ENCODE data around the gene OR6X1. TPM values are rescaled to one million over a fixed set of nuclear protein-coding genes. Genes with fewer than 3 reads are reported as not detected.

Gene OR6X1
- total and polyA plus RNA-seq, 9 of the 15 experiments (the other 6 are each of a cell fraction or from before 2014, with no cell fraction given) = not detected

- peak; percentile 48 to 83 for TF ChIP-seq E2F6 (IDR thresholded peaks at IDR 0.05; ENCODE audit: borderline replicate concordance in 1 of 2, extremely low read depth in 1 of 2, insufficient read depth in 1 of 2, insufficient read length in 1 of 2, low read depth in 1 of 2, low read length in 1 of 2, poor library complexity in 1 of 2, severe bottlenecking in 1 of 2)
- TF ChIP-seq NR2C1 (IDR thresholded peaks at IDR 0.05) = peak; percentile 93
- peak; percentile 96 for TF ChIP-seq NR2C1 (tag; IDR thresholded peaks at IDR 0.05)
- TF ChIP-seq HOMEZ (CRISPR knock-in tag; IDR thresholded peaks at IDR 0.05) = no peak
- TF ChIP-seq CTCF (IDR thresholded peaks at IDR 0.05 in 2 of 3, conservative IDR thresholded peaks at IDR 0.05 in 1 of 3; ENCODE audit: insufficient read depth in 2 of 3, low read depth in 1 of 3, low read length in 3 of 3) = no peak; a peak in 1 of 6 replicates
- TF ChIP-seq NFRKB (IDR thresholded peaks at IDR 0.05; ENCODE audit: low read depth) = peak; percentile 48
- TF ChIP-seq ZNF699 (CRISPR knock-in tag; IDR thresholded peaks at IDR 0.05; ENCODE audit: insufficient replicate concordance) = no peak
- no peak for TF ChIP-seq E2F4 (CRISPR knock-in tag; IDR thresholded peaks at IDR 0.05; ENCODE audit: low read depth)
- TF ChIP-seq TEAD1 (CRISPR knock-in tag; IDR thresholded peaks at IDR 0.05) = no peak
- TF ChIP-seq ZNF165 (CRISPR knock-in tag; IDR thresholded peaks at IDR 0.05; ENCODE audit: borderline replicate concordance) = no peak
- no peak for TF ChIP-seq NFYB (IDR thresholded peaks at IDR 0.05; ENCODE audit: extremely low read depth, insufficient read length)
- TF ChIP-seq ZNF668 (CRISPR knock-in tag; IDR thresholded peaks at IDR 0.05) = no peak
- no peak for TF ChIP-seq CGGBP1 (CRISPR knock-in tag; IDR thresholded peaks at IDR 0.05)
- no peak for TF ChIP-seq ILK (tag; IDR thresholded peaks at IDR 0.05; ENCODE audit: borderline replicate concordance, low read depth)
- TF ChIP-seq NEUROD1 (IDR thresholded peaks at IDR 0.05; ENCODE audit: borderline replicate concordance, low read depth, low read length, partially characterized antibody) = no peak
- TF ChIP-seq RFX1 (IDR thresholded peaks at IDR 0.05) = no peak
- no peak for TF ChIP-seq EZH2 (IDR thresholded peaks at IDR 0.05; ENCODE audit: borderline replicate concordance, low read depth, low read length)
- no peak for TF ChIP-seq BMI1 (IDR thresholded peaks at IDR 0.05; ENCODE audit: low read length)
- no peak for TF ChIP-seq SRF (CRISPR knock-in tag; IDR thresholded peaks at IDR 0.05)
- no peak for TF ChIP-seq ILF3 (IDR thresholded peaks at IDR 0.05; ENCODE audit: borderline replicate concordance)
- 0 out of 2 replicates have a peak, but pooled peaks have one; percentile 30 for TF ChIP-seq CBFA2T2 (conservative IDR thresholded peaks at IDR 0.05)
Observed at GRCh38 chr11:123741159-123742030, 12.9 kb downstream of the OR6X1 start, which contains the start of gene ZNF202 (continued).

Measured in K562 (cell line).